CD4-positive, alpha-beta T cell (primary cell): ENCODE measurements around the gene IFI35. TPM values are rescaled to one million over a fixed set of nuclear protein-coding genes. Genes with fewer than 3 reads are reported as not detected.
A peak's percentile ranks its signal among the peaks of the same experiment; 100 is the strongest.

Experiments
- ATAC-seq: fragments of 200-7000 bp; cut with Tn5 transposase; one replicate; pipeline ENCODE4 v1.10.0; 2022; ENCODE audit warnings: mild to moderate bottlenecking; ENCODE audit not compliant: poor library complexity
- CTCF ChIA-PET: fragments of 350-600 bp; sonication (Branson Sonifier 250); formaldehyde crosslinking; loops from one replicate; lab custom pipeline; 2021; ENCODE audit warnings: antibody characterized with exemption, inconsistent platforms; lab: Charles Lee
- POLR2A ChIA-PET: fragments of 350-600 bp; sonication (Branson Sonifier 250); formaldehyde crosslinking; loops from one replicate; lab custom pipeline; 2021; ENCODE audit warnings: antibody characterized with exemption, inconsistent platforms; lab: Charles Lee
- DNase-seq, 14 experiments: peaks; one replicate each; pipeline ENCODE4 v3.0.0-alpha.2; 2013 to 2020; ENCODE audit warnings: mixed read lengths in 2 of 14
- H3K27ac ChIP-seq, 2 donors: one replicate each; pipeline versions ENCODE4 v1.5.1 to v1.7.0; 2013; ENCODE audit warnings: low read length in 2 of 2, low read depth in 1 of 2, mild to moderate bottlenecking in 1 of 2
- H3K27me3 ChIP-seq, 2 experiments: 1 replicate in 1 of 2; 2 replicates in 1 of 2; pipeline versions ENCODE4 v1.6.1 to v1.7.0; 2013; ENCODE audit warnings: low read length in 2 of 2, control low read depth in 1 of 2, mild to moderate bottlenecking in 1 of 2, moderate library complexity in 1 of 2; ENCODE audit not compliant: insufficient read depth in 2 of 2, control insufficient read depth in 1 of 2
- H3K36me3 ChIP-seq: one replicate; pipeline ENCODE4 v1.6.1; 2013; ENCODE audit warnings: low read length, control low read depth; ENCODE audit not compliant: insufficient read depth
- H3K4me1 ChIP-seq: one replicate; pipeline ENCODE4 v1.6.1; 2013; ENCODE audit warnings: low read length, control low read depth; ENCODE audit not compliant: insufficient read depth
- H3K4me3 ChIP-seq: one replicate; pipeline ENCODE4 v1.5.1; 2013; ENCODE audit warnings: mild to moderate bottlenecking, low read length, moderate library complexity
- H3K9me3 ChIP-seq, 2 experiments: 1 replicate in 1 of 2; 2 replicates in 1 of 2; pipeline versions ENCODE4 v1.6.1 to v1.7.0; 2013; ENCODE audit warnings: low read length in 2 of 2, mild to moderate bottlenecking in 2 of 2, control low read depth in 1 of 2, moderate library complexity in 1 of 2; ENCODE audit not compliant: control insufficient read depth in 1 of 2, insufficient read depth in 1 of 2
- H3K27ac Mint-ChIP-seq: one replicate; pipeline ENCODE4 v1.8.0; 2020; ENCODE audit warnings: mixed read lengths
- H3K27me3 Mint-ChIP-seq: one replicate; pipeline ENCODE4 v1.8.0; 2021; ENCODE audit warnings: mixed read lengths
- H3K36me3 Mint-ChIP-seq: one replicate; pipeline ENCODE4 v1.8.0; 2021; ENCODE audit warnings: low read depth, mixed read lengths
- H3K4me1 Mint-ChIP-seq: one replicate; pipeline ENCODE4 v1.8.0; 2021; ENCODE audit warnings: low read depth, mixed read lengths
- H3K4me3 Mint-ChIP-seq: one replicate; pipeline ENCODE4 v1.8.0; 2020; ENCODE audit warnings: mild to moderate bottlenecking, mixed read lengths
- H3K9me3 Mint-ChIP-seq: one replicate; pipeline ENCODE4 v1.8.0; 2020; ENCODE audit warnings: mixed read lengths
- CTCF ChIP-seq: fragments of 200-600 bp; IDR thresholded peaks from one replicate; pipeline ENCODE4 v1.8.0; 2022; ENCODE audit warnings: antibody characterized with exemption, mild to moderate bottlenecking
- intact Hi-C, 2 experiments: fragments of 100-400 bp; cut with DNase I in 1 of 2; cut with micrococcal nuclease in 1 of 2; formaldehyde crosslinking; loops; one replicate each; pipeline versions ENCODE4 v1.15.1 to v1.9.0; 2023 to 2025; cut with DNase I, micrococcal nuclease
- total RNA-seq, 174 experiments: library from RNA in 2 of 174; stranded (reverse) in 2 of 174; gene quantifications; one replicate each; pipeline ENCODE4 v1.2.3 and lab custom pipeline; 2021 to 2026

The IFI35 gene
- total RNA-seq, 2 experiments from 2014 or later, result 23.0 to 24.7 TPM

GRCh38 chr17:43020789-43021740 is 14.5 kb downstream of the IFI35 start:
- H3K27me3 ChIP-seq, result no peaks in the 10 kb centered on the region
- ATAC-seq (no peak), DNase-seq (peak in 11 of 14 experiments; percentile 20 to 76 (median 37))
- H3K27ac ChIP-seq, result peak overlapping the region in 1 of 2 donors; percentile 9
- H3K9me3 Mint-ChIP-seq, result no peaks in the 10 kb centered on the region
- no peaks in the 10 kb centered on the region for H3K27me3 Mint-ChIP-seq
- peaks cover 5% of the 10 kb centered on the region for H3K36me3 ChIP-seq
- POLR2A ChIA-PET, result interaction anchor here (1.1 to 4.1 kb wide), 7 partner anchors 15 to 347 kb away, joined by 4 to 24 read pairs (median 9); partner anchors contain the start of genes IFI35, RPL27 and TMEM106A
- peaks cover 50% of the 10 kb centered on the region for H3K4me1 Mint-ChIP-seq
- intact Hi-C loops, result loop anchor here (2.0 to 10.0 kb wide), 5 partner anchors 14 to 366 kb away; partner anchors contain the start of genes IFI35 (in 2 of the 2), BRCA1 (in 1 of the 2) and TMEM106A (in 1 of the 2)
- peak overlapping the region; percentile 78 for H3K4me3 ChIP-seq
- H3K36me3 Mint-ChIP-seq, result peaks cover 6% of the 10 kb centered on the region
- no peaks in the 10 kb centered on the region for H3K9me3 ChIP-seq
- TF ChIP-seq CTCF, result no peak
- peak overlapping the region; percentile 70 for H3K27ac Mint-ChIP-seq
- H3K4me1 ChIP-seq, result peaks cover 56% of the 10 kb centered on the region
- H3K4me3 Mint-ChIP-seq, result peak overlapping the region; percentile 93
- CTCF ChIA-PET, result interaction anchor here (1.4 kb wide), 1 partner anchor 23 kb away, joined by 4 read pairs; the partner anchor contains the start of gene RPL27

DNA sequence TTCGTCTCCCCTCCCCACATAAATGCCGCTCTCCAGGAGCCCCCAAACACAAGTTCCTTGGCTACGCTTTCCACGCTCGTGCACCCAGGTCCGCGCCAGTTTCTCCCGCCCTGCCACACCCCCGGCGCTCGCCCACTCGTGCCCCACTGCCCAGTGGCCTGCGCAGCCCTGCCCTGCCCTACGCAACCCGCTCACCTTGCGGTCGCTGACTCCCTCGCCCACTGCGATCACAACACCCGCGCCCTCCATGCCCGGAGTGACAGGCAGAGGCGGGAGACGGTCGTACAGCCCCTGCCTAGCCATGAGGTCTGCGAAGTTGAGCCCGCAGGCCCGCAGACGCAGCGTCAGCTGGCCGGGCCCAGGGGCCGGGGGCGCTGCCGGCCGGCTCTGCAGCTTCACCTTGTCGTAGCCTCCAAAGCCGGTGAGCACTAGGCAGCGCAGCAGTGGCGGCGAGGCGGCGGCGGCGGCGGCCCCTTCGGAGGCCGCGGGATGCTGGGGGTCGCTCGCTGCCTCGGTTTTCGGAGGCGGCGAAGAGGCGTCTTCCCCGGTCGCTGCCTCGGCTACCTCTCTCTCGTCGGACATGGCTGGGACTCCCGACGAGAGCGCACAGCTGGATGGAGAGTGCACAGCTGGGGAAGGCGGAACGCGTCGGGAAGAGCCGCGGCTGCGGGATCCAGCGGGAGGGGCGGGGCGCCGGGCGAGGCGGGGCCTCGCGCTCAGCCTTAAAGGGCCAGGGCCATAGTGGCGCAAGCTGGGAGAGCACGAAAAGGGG is 15.3 kb downstream of the IFI35 start, which contains the start of gene VAT1:
TSS of gene VAT1 (minus strand) at position 645 of the 772 bp plus-strand sequence. CDS start at position 582, 63 bp downstream.
- Mint-ChIP-seq H3K27ac (peak within 1 kb of the TSS; percentile 70), H3K9me3 (no peaks in the 10 kb centered on the region), H3K4me1 (peaks cover 50% of the 10 kb centered on the region), H3K4me3 (peak within 1 kb of the TSS; percentile 93), H3K36me3 (no peaks in the 10 kb centered on the region), H3K27me3 (no peaks in the 10 kb centered on the region)
- Histone ChIP-seq H3K36me3 (no peaks in the 10 kb centered on the region), H3K27ac (peak within 1 kb of the TSS in 1 of 2 donors; percentile 9), H3K4me3 (peak within 1 kb of the TSS; percentile 78), H3K9me3 (no peaks in the 10 kb centered on the region), H3K4me1 (peaks cover 56% of the 10 kb centered on the region), H3K27me3 (no peaks in the 10 kb centered on the region)
- CTCF ChIA-PET, result interaction anchor here (1.4 kb wide), 1 partner anchor 24 kb away, joined by 4 read pairs; the partner anchor contains the start of gene RPL27
- POLR2A ChIA-PET, result interaction anchor here (0.5 to 4.1 kb wide), 9 partner anchors 15 to 348 kb away, joined by 3 to 24 read pairs (median 5); partner anchors contain the start of genes IFI35, NBR1, RPL27 and TMEM106A
- no peak for TF ChIP-seq CTCF
- DNase-seq (peak; percentile 30 to 81 (median 58)), ATAC-seq (peak; percentile 45)
- intact Hi-C loops, result loop anchor here (1.0 to 10.0 kb wide), 6 partner anchors 15 to 365 kb away; partner anchors contain the start of genes IFI35 (in 2 of the 2), BRCA1 (in 1 of the 2), RPL27 (in 1 of the 2) and TMEM106A (in 1 of the 2)
